K562 (cell line): ENCODE data around the gene KPNB1. TPM values are rescaled to one million over a fixed set of nuclear protein-coding genes. Genes with fewer than 3 reads are reported as not detected.

Experiments used
- ATAC-seq: fragments of 200-7000 bp; cut with Tn5 transposase; 3 replicates; pipeline ENCODE4 v1.9.1; 2020; ENCODE audit warnings: moderate library complexity
- BruUV-seq: library from RNA; stranded (reverse); fragments of 400-500 nt; replicated peaks from 2 replicates; lab custom pipeline; 2021; lab: Mats Ljungman, UMichigan
- CTCF ChIA-PET: fragments of 300-600 bp; formaldehyde crosslinking; extraction: SDS; loops from one replicate; lab custom pipeline; 2021; ENCODE audit warnings: low intra/inter-chr PET ratio; lab: Yijun Ruan, JAX
- POLR2A ChIA-PET: fragments of 300-600, 350-650 bp; sonication (Branson Sonifier 250); formaldehyde crosslinking; extraction: SDS; loops from one replicate; lab custom pipeline; 2021; ENCODE audit warnings: antibody characterized with exemption, inconsistent platforms; lab: Yijun Ruan, JAX
- DNase-seq, 4 experiments: peaks; one replicate each; pipeline versions ENCODE4 v3.0.0 to v3.0.0-alpha.2; 2011 to 2018; ENCODE audit warnings: low spot score in 3 of 4, mixed read lengths in 3 of 4; ENCODE audit errors: extremely low read depth in 1 of 4
- FAIRE-seq: peaks from 2 replicates; lab custom pipeline; 2011; peaks lifted over from hg19 to GRCh38; lab: Jason Lieb, UNC
- H2AFZ ChIP-seq: 2 replicates; pipeline ENCODE4 v1.6.0; 2011; ENCODE audit warnings: low read depth, low read length, control low read depth, inconsistent platforms
- H3K27ac ChIP-seq: fragments of 200-600 bp; 3 replicates; pipeline ENCODE4 v1.8.0; 2011; ENCODE audit warnings: low read depth, mild to moderate bottlenecking, control low read depth, inconsistent platforms, low read length, moderate library complexity, mixed read lengths; ENCODE audit errors: extremely low read depth
- H3K27me3 ChIP-seq, 2 experiments: fragments of 300-600 bp in 1 of 2; 2 replicates in 1 of 2; 3 replicates in 1 of 2; pipeline versions ENCODE4 v1.6.0 to v1.8.0; 2011; ENCODE audit warnings: inconsistent platforms in 2 of 2, low read length in 2 of 2, mild to moderate bottlenecking in 1 of 2, mixed read lengths in 1 of 2, moderate library complexity in 1 of 2; ENCODE audit not compliant: control insufficient read depth in 2 of 2, insufficient read depth in 2 of 2
- H3K36me3 ChIP-seq: fragments of 300-600 bp; 3 replicates; pipeline ENCODE4 v1.8.0; 2011; ENCODE audit warnings: mild to moderate bottlenecking, low read length, inconsistent platforms; ENCODE audit not compliant: control insufficient read depth, insufficient read depth
- H3K4me1 ChIP-seq, 2 experiments: fragments of 200-600 bp in 1 of 2; replicated peaks in 1 of 2; 2 replicates in 1 of 2; 3 replicates in 1 of 2; pipeline versions ENCODE4 v1.5.1 to v1.8.0; 2011; ENCODE audit warnings: inconsistent platforms in 2 of 2, low read length in 2 of 2, mild to moderate bottlenecking in 1 of 2, mixed read lengths in 1 of 2, moderate library complexity in 1 of 2; ENCODE audit not compliant: control insufficient read depth in 2 of 2, insufficient read depth in 2 of 2
- H3K4me2 ChIP-seq: 2 replicates; pipeline ENCODE4 v1.6.1; 2011; ENCODE audit warnings: low read length, control low read depth, inconsistent platforms, mixed read lengths; ENCODE audit not compliant: insufficient read depth
- H3K4me3 ChIP-seq: fragments of 200-600 bp; sonication (generic), shearing (Covaris generic); 2 replicates; pipeline ENCODE4 v1.5.1; 2016; ENCODE audit warnings: control low read depth, inconsistent platforms
- H3K79me2 ChIP-seq: fragments of 200-600 bp; 3 replicates; pipeline ENCODE4 v1.8.0; 2011; ENCODE audit warnings: low read length, inconsistent platforms; ENCODE audit not compliant: control insufficient read depth, insufficient read depth
- H3K9ac ChIP-seq, 2 experiments: 2 replicates each; pipeline versions ENCODE4 v1.6.0 to v1.6.1; 2011; ENCODE audit warnings: low read depth in 2 of 2, low read length in 2 of 2, control low read depth in 1 of 2, inconsistent platforms in 1 of 2, mild to moderate bottlenecking in 1 of 2, mixed read lengths in 1 of 2; ENCODE audit not compliant: insufficient read depth in 1 of 2
- H3K9me1 ChIP-seq: one replicate; pipeline ENCODE4 v1.6.0; 2011; ENCODE audit warnings: inconsistent platforms, mild to moderate bottlenecking, low read length, moderate library complexity; ENCODE audit not compliant: control insufficient read depth, insufficient read depth
- H3K9me3 ChIP-seq: replicated peaks from 2 replicates; pipeline ENCODE4 v1.5.1; 2011; ENCODE audit warnings: low read depth, low read length, inconsistent platforms; ENCODE audit not compliant: control insufficient read depth, insufficient read depth
- H4K20me1 ChIP-seq: replicated peaks from 2 replicates; pipeline ENCODE4 v1.6.1; 2011; ENCODE audit warnings: low read length, inconsistent platforms, mixed read lengths; ENCODE audit not compliant: control insufficient read depth, insufficient read depth
- ARID1B ChIP-seq: fragments of 450-650 bp; IDR thresholded peaks from 2 replicates; pipeline ENCODE4 v1.6.1; 2016; ENCODE audit warnings: antibody characterized with exemption, mild to moderate bottlenecking, inconsistent platforms
- C11orf30 ChIP-seq: fragments of 450-650 bp; IDR thresholded peaks from 2 replicates; pipeline ENCODE4 v1.6.1; 2016; ENCODE audit warnings: low read depth, mild to moderate bottlenecking
- CBFA2T2 ChIP-seq: fragments of 450-650 bp; conservative IDR thresholded peaks from 2 replicates; pipeline ENCODE4 v1.6.1; 2017; ENCODE audit warnings: mild to moderate bottlenecking
- CBFA2T3 ChIP-seq: fragments of 450-650 bp; IDR thresholded peaks from 2 replicates; pipeline ENCODE4 v1.6.1; 2017
- COPS2 ChIP-seq: fragments of 450-650 bp; conservative IDR thresholded peaks from 2 replicates; pipeline ENCODE4 v1.6.1; 2016; ENCODE audit warnings: mild to moderate bottlenecking, moderate library complexity
- CREB5 ChIP-seq: fragments of 250-450 bp; sonication (Bioruptor Pico); IDR thresholded peaks from 2 replicates; pipeline ENCODE4 v1.5.0; 2020; ENCODE audit warnings: mild to moderate bottlenecking
- CTBP1 ChIP-seq: fragments of 450-650 bp; IDR thresholded peaks from 2 replicates; pipeline ENCODE4 v1.6.1; 2016; ENCODE audit warnings: borderline replicate concordance
- LEF1 ChIP-seq: fragments of 450-650 bp; IDR thresholded peaks from 2 replicates; pipeline ENCODE4 v1.6.1; 2016; ENCODE audit warnings: mild to moderate bottlenecking
- NFIC ChIP-seq: fragments of 450-650 bp; IDR thresholded peaks from 2 replicates; pipeline ENCODE4 v1.6.1; 2017; ENCODE audit warnings: mild to moderate bottlenecking, inconsistent platforms
- NFXL1 ChIP-seq: fragments of 450-650 bp; formaldehyde crosslinking; IDR thresholded peaks from 2 replicates; pipeline ENCODE4 v1.4.0; 2021; ENCODE audit warnings: mild to moderate bottlenecking
- POLR2AphosphoS5 ChIP-seq: IDR thresholded peaks from 2 replicates; pipeline ENCODE4 v1.6.1; 2011; ENCODE audit warnings: mild to moderate bottlenecking, low read depth, low read length, moderate library complexity; ENCODE audit not compliant: control insufficient read depth, insufficient read depth
- POLR2G ChIP-seq: fragments of 200-400 bp; formaldehyde crosslinking; IDR thresholded peaks from 2 replicates; pipeline ENCODE4 v1.6.1; 2017; ENCODE audit warnings: low read depth, mild to moderate bottlenecking, antibody characterized with exemption, low read length, moderate library complexity
- RBM39 ChIP-seq: fragments of 200-400 bp; formaldehyde crosslinking; optimal IDR thresholded peaks from 2 replicates; pipeline ENCODE3; 2018; ENCODE audit warnings: low read depth, low read length
- RCOR1 ChIP-seq, 2 experiments: IDR thresholded peaks; 2 replicates each; pipeline ENCODE4 v1.6.1; 2012; ENCODE audit warnings: low read depth in 2 of 2, low read length in 2 of 2, borderline replicate concordance in 1 of 2, improper control_type of control experiment in 1 of 2
- TAL1 ChIP-seq: fragments of 450-650 bp; IDR thresholded peaks from 2 replicates; pipeline ENCODE4 v1.6.1; 2016; ENCODE audit warnings: mild to moderate bottlenecking
- TCF3 ChIP-seq: sonication (generic); formaldehyde crosslinking; IDR thresholded peaks from 2 replicates; pipeline ENCODE4 v1.4.0; 2020; ENCODE audit warnings: mild to moderate bottlenecking, missing genetic modification reagents
- TCF7 ChIP-seq: sonication (generic); IDR thresholded peaks from 2 replicates; pipeline ENCODE4 v1.6.1; 2016; ENCODE audit warnings: antibody characterized with exemption, borderline replicate concordance
- TEAD4 ChIP-seq, 2 experiments: sonication (generic) in 1 of 2; formaldehyde crosslinking in 1 of 2; IDR thresholded peaks; 2 replicates each; pipeline versions ENCODE4 v1.6.1 to v1.8.0; 2012 to 2022; ENCODE audit warnings: borderline replicate concordance in 1 of 2, inconsistent platforms in 1 of 2, low read length in 1 of 2, mild to moderate bottlenecking in 1 of 2, missing genetic modification reagents in 1 of 2
- ZBTB7A ChIP-seq: IDR thresholded peaks from 2 replicates; pipeline ENCODE4 v1.6.1; 2011; ENCODE audit warnings: low read depth, mild to moderate bottlenecking, low read length, moderate library complexity, borderline replicate concordance; ENCODE audit not compliant: control insufficient read depth
- ZNF695 ChIP-seq: fragments of 450-650 bp; formaldehyde crosslinking; IDR thresholded peaks from 2 replicates; pipeline ENCODE4 v1.4.0; 2020; ENCODE audit warnings: mild to moderate bottlenecking, moderate library complexity
- ZNF717 ChIP-seq: fragments of 250-450 bp; sonication (Bioruptor Pico); IDR thresholded peaks from 2 replicates; pipeline ENCODE4 v1.5.0; 2021
- WGBS: fragments of 100-300 bp; shearing (Covaris generic); methylation state at CpG from one replicate; pipeline ENCODE4 v1.1.6; 2016; ENCODE audit warnings: low coverage, mixed read lengths; ENCODE audit not compliant: insufficient coverage; ENCODE audit errors: missing lambda C conversion rate; 5-methylcytosine and 5-hydroxymethylcytosine counted together
- in situ Hi-C: fragments of 300-500 bp; cut with MboI; formaldehyde crosslinking; loops from 4 replicates; pipeline ENCODE4 v1.15.0; 2018; ENCODE audit warnings: inconsistent platforms, mixed read lengths
- intact Hi-C: fragments of 100-400 bp; cut with micrococcal nuclease; formaldehyde crosslinking; loops from 2 replicates; pipeline ENCODE4 v1.14.2; 2022
- polyA plus RNA-seq, 8 experiments: library from polyadenylated mRNA; depleted of rRNA in 4 of 8; stranded (reverse) in 5 of 8; unstranded in 3 of 8; fragments of >200 nt; fragmentation: Nextera tagmentation in 2 of 8; fragmentation: Illumina TruSeq in 1 of 8; extraction: Ambion mirVana in 2 of 8; extraction: Trizol in 1 of 8; gene quantifications; 2 replicates each; pipeline versions ENCODE4 v1.2.1 to v1.2.3, GENCODE V29; 2011 to 2014; ENCODE audit warnings: inconsistent platforms in 1 of 8, missing spikeins in 1 of 8
- total RNA-seq, 7 experiments: library from RNA; depleted of rRNA in 6 of 7; stranded (reverse); fragments of >200 nt in 6 of 7; fragmentation: Illumina TruSeq in 2 of 7; extraction: Trizol in 2 of 7; gene quantifications; 2 replicates each; pipeline versions ENCODE4 v1.2.1 to v1.2.3, GENCODE V29; 2011 to 2021; ENCODE audit warnings: low replicate concordance in 1 of 7
- TF ChIP-seq, protein P1 (sequence below): sonication (generic); formaldehyde crosslinking; IDR thresholded peaks from 2 replicates; pipeline ENCODE4 v1.8.0; 2022; ENCODE audit warnings: mild to moderate bottlenecking, missing genetic modification reagents

The KPNB1 gene
- total and polyA plus RNA-seq, 9 of the 15 experiments (the other 6 are each of a cell fraction or from before 2014, with no cell fraction given) = 154 to 622 (median 354) TPM

DNA sequence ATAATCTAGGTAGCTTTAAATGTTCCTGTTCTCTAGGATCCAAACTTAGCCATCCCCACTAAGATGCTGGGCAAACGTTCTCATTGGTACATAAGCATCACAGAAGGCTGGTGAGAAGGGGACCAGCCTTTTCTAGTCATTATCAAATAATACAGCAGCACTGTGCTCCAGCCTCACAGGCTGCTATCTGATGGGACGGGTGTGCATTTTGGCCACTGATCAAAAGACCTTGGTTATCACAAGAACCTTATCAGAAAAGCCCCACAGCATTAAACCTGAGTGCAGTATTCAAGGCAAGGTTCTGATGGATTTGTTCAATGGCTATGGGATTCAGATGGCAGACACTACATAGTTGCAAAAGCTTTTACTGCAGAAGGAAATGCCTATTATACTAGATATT lies 19.1 kb upstream of the KPNB1 start:
- Histone ChIP-seq H3K4me1 (peaks cover 0 to 7% of the 10 kb centered on the region in 2 experiments; a peak in 3 of 5 replicates), H3K9me3 (no peaks in the 10 kb centered on the region), H3K79me2 (no peaks in the 10 kb centered on the region), H3K4me3 (no peak overlapping the region), H3K4me2 (no peak overlapping the region; the same call in 1 of the 2 replicates), H3K36me3 (no peaks in the 10 kb centered on the region), H3K27ac (no peak overlapping the region), H4K20me1 (no peaks in the 10 kb centered on the region), H3K9ac (no peak overlapping the region), H3K27me3 (no peaks in the 10 kb centered on the region), H3K9me1 (no peaks in the 10 kb centered on the region), H2AFZ (no peak overlapping the region)
- TF ChIP-seq TCF3 (CRISPR knock-in tag) (no peak), COPS2 (no peak), TCF7 (peak; percentile 85), TEAD4 (IDR thresholded peaks at IDR 0.05; ENCODE audit: low read length) (peak; percentile 53), TEAD4 (CRISPR knock-in tag; IDR thresholded peaks at IDR 0.05; ENCODE audit: borderline replicate concordance) (no peak), RBM39 (no peak), TAL1 (peak; percentile 51; the same call in 1 of the 2 replicates), CTBP1 (peak; percentile 34; the same call in 1 of the 2 replicates), CBFA2T2 (peak; percentile 44; the same call in 1 of the 2 replicates), ZNF717 (CRISPR knock-in tag) (no peak), CREB5 (CRISPR knock-in tag) (no peak), ZNF695 (CRISPR knock-in tag) (no peak), NFXL1 (CRISPR knock-in tag) (no peak), POLR2AphosphoS5 (0 out of 2 replicates have a peak, but pooled peaks have one; percentile 22), NFIC (peak; percentile 58), ZBTB7A (no peak), RCOR1 (IDR thresholded peaks at IDR 0.05; ENCODE audit: borderline replicate concordance in 1 of 2, low read depth in 2 of 2, low read length in 2 of 2) (peak in 1 of 2 experiments; percentile 47; a peak in 1 of 4 replicates), CBFA2T3 (peak; percentile 72), ARID1B (peak; percentile 53; the same call in 1 of the 2 replicates), POLR2G (no peak), C11orf30 (no peak), LEF1 (peak; percentile 80; the same call in 1 of the 2 replicates)
- TF ChIP-seq, protein P1, sequence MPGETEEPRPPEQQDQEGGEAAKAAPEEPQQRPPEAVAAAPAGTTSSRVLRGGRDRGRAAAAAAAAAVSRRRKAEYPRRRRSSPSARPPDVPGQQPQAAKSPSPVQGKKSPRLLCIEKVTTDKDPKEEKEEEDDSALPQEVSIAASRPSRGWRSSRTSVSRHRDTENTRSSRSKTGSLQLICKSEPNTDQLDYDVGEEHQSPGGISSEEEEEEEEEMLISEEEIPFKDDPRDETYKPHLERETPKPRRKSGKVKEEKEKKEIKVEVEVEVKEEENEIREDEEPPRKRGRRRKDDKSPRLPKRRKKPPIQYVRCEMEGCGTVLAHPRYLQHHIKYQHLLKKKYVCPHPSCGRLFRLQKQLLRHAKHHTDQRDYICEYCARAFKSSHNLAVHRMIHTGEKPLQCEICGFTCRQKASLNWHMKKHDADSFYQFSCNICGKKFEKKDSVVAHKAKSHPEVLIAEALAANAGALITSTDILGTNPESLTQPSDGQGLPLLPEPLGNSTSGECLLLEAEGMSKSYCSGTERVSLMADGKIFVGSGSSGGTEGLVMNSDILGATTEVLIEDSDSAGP (CRISPR knock-in tag) = no peak
- 0% methylated on average over 2 of the region's 2 CpGs for WGBS
- ChIA-PET CTCF (no interaction called here), POLR2A (interaction anchor here (0.6 to 2.4 kb wide), 4 partner anchors 9 to 370 kb away, joined by 3 to 9 read pairs (median 3); no protein-coding TSS in a partner anchor)
- FAIRE-seq (no peak), DNase-seq (peak in 1 of 4 experiments; percentile 53), ATAC-seq (peak; percentile 47)
- no TSS peak for BruUV-seq
- intact Hi-C loops (no loop called here), in situ Hi-C loops (no loop called here)
